Measurements from ENCODE around the gene GPR84.

Gene GPR84

GRCh38 chr12:54352891-54353874 is 11.1 kb downstream of the GPR84 start:
- no peak overlapping the region for H3K27ac ChIP-seq
- TF ChIP-seq CTCF (conservative IDR thresholded peaks at IDR 0.05), result no peak
- no peak for TF ChIP-seq ZFX (IDR thresholded peaks at IDR 0.05)

DNA sequence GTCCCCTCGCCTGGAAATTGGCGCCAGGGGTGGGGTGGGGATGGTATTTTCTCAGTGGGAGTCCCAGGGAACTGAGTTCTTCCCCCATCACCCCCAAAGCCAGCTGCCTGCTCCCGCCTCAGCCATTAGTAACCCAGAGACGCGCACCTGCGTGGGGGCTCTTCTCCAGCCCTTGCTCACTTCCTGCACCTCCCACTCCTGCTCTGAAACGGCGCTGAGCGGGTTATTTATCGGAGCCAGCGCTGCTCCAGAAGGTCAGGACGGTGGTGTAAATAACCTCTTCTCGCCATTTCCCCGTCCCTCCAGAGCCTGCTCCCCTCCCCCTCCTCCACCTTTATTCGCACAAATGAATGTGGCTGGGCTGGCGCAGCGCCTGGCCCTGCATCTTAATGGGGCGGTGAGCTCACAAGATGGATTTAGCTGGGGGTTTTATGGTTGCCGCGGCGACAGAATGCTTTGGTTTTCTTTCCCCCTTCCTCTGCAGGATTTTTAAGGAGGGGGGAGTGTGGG is 12.2 kb downstream of the GPR84 start:
- H3K27ac ChIP-seq, result no peak overlapping the region
- TF ChIP-seq CTCF (conservative IDR thresholded peaks at IDR 0.05) (no peak), ZFX (IDR thresholded peaks at IDR 0.05) (no peak)

- TF ChIP-seq ZFX (IDR thresholded peaks at IDR 0.05) (no peak), CTCF (conservative IDR thresholded peaks at IDR 0.05) (no peak)
- H3K27ac ChIP-seq, result no peak overlapping the region
Measured at GRCh38 chr12:54351341-54351740, 12.9 kb downstream of the GPR84 start.

- no peak for TF ChIP-seq ZFX (IDR thresholded peaks at IDR 0.05)
- no peak for TF ChIP-seq CTCF (conservative IDR thresholded peaks at IDR 0.05)
Measured at GRCh38 chr12:54350743-54351142, 13.5 kb downstream of the GPR84 start.

GRCh38 chr12:54349679-54350078 is 14.6 kb downstream of the GPR84 start:
- H3K27ac ChIP-seq, result no peak overlapping the region
- no peak for TF ChIP-seq ZFX (IDR thresholded peaks at IDR 0.05)
- no peak for TF ChIP-seq CTCF (conservative IDR thresholded peaks at IDR 0.05)

More at GRCh38 chr12:54350743-54351142, 13.5 kb downstream of the GPR84 start:
- H3K27ac ChIP-seq, result no peak overlapping the region

DNA sequence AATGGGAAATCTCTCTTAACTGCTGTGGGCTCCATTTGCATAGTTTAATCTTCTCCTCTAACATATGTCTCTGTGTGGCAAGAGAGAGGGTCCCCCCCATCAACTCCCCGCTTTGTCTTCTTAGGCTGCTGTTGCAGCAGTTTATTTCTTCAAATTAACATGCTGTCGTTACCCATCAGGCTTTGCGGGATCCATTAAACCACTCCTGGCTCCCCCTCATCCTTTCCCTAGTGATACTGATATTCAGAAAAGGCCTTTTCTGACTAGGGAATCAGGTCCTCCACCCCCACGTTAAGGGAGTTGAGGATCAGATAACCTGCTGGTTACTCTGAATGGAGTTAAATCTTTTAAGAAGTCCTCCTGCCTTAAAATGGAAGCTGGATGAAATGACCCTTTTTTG is 15.2 kb downstream of the GPR84 start:
- TF ChIP-seq CTCF (conservative IDR thresholded peaks at IDR 0.05) (no peak), ZFX (IDR thresholded peaks at IDR 0.05) (no peak)
- H3K27ac ChIP-seq, result no peak overlapping the region
